ENCODE results near the gene SYVN1. TPM values are rescaled to one million over a fixed set of nuclear protein-coding genes. Genes with fewer than 3 reads are reported as not detected.
"Not testable (repeated sequence)": the region's sequence is repeated elsewhere in the genome, so short reads cannot be mapped to it uniquely, and the experiment has no call there.

Gene SYVN1
- total RNA-seq, 1 donor from 2014 or later, result 28.1 TPM

- peak; percentile 96 for ATAC-seq
Measured at GRCh38 chr11:65150509-65151299, 16.4 kb upstream of the SYVN1 start.

GRCh38 chr11:65150131-65150508 lies 15.8 kb upstream of the SYVN1 start:
- not testable (repeated sequence) for ATAC-seq

DNA sequence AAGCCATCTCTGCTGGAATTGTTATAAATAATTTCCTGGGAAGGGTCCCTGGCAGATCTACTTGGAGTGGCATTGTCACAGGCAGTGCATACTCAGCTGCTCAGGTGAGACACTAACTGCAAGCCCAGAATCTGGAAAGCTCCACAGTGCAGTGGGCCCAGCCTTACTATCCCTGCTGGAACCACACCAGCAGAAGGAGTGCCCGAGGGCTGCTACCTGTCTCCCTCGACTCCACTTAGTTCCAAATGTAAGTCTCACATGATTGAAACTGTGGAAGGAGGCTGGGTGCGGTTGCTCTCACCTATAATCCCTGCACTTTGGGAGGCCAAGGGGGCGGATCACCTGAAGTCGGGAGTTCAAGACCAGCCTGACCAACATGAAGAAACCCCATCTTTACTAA lies 14.3 kb upstream of the SYVN1 start:
- peak; percentile 41 for ATAC-seq

DNA sequence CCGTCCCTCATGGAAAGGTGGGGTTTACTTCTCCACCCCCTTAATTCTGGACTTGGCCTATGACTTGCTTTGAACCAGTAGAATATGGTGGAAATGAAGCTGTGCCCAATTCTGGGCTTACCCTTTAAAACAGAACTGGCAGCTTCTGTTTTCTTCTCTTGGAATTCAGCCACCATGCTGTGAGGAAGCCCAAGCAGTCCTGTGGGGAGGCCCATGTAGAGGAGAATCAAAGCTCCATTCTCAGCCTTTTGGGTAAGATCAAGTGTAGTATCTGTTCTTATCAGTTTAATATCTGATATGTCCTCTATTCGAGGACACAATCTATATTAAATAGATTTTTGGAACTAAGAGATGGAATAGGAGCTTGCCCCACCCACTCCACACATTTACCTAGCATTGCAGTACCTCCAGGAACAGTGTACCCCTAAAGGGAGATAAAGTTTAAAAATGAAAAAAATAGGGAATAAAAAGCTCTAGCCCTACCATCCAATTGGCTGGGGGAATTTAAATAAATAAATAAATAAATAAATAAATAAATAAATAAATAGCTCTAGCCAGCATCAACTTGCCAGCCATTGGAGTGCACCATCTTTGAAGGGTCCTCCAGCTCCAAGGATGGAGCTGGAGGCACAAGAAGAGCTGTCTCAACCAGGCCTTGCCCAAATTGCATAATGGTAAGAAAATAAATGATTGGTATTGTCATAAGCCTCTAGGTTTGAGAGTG lies 13.2 kb upstream of the SYVN1 start:
- ATAC-seq, result no peak

DNA sequence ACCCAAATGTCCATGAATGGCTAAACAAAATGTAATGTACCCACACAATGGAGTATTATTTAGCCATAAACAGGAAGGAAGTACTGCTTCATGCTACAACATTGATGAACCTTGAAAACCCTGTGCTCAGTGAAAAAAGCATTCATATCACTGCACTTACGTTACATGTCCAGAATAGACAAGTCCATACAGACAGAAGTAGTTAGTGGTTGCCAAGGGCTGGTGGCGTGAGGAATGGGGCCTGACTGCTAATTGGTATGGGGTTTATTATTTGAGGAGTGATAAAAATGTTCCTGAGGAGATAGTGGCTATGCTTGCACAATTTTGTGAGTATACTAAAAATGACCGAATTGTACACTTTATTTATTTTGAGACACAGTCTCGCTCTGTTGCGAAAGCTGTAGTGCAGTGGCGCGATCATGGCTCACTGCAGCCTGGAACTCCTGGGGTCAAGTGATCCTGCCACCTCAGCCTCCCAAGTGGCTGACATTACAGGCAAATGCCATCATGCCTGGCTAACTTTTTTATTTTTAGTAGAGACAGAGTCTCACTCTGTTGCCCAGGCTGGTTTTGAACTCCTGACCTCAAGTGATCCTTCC lies 7.7 kb upstream of the SYVN1 start:
- no peak for ATAC-seq

DNA sequence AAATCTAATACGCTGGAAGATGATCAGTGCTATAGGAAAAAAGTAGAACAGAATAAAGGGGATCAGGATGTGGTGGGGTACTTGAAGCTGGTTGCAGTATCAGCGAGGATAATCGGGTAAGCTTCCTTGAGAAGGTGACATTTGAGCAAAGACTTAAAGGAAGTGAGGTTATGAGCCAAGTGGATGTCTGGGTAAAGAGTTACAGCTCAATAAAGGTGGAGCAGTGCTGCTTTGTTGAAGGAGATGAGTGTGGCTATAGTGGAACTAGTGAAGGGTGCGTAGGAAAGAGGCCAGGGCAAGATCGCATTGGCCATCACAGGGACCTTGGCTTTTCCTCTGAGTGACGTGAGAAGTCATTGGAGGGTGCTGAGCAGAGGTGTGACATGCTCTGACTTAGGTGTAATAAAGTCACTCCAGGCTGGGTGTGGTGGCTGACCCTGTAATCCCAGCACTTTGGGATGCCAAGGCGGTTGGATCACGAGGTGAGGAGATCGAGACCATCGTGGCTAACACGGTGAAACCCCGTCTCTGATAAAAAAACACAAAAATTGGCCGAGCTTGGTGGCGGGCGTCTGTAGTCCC lies 2.3 kb upstream of the SYVN1 start:
- ATAC-seq, result no peak

- no peak for ATAC-seq
Measured at GRCh38 chr11:65135633-65136145, 1.4 kb upstream of the SYVN1 start.

DNA sequence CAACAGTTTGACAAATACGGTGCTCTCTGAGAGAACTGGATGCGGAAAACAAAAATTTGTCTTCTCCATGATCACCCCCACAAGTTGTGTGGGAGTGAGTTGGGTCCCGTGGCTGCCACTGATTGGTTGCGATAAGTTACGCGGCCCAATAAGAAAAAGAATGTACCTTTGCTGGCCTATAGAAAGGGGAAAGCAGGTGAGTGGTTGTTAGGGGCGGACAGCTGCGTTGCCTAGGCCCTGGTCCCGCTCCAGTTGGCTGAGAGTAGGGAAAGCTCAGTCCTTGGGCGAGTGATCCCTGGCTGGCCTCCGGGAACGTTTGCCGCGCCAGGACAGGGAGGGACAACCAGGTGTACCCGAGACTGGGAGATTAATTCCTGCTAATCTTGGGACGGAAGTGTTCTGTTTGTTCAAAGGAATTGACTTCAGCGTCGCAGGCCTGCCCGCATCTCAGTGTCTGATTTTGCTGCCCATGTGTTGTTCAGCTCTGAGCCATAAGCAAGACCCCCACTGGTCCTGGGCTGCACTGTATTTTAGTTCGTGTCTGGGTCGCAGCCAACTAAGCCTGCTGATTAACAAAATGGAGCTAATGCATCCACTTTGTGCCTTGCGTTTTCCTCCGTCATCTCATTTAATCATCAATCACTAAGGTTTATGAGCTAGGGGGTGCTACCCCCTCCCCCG lies 773 bp upstream of the SYVN1 start:
- peak; percentile 88 for ATAC-seq

DNA sequence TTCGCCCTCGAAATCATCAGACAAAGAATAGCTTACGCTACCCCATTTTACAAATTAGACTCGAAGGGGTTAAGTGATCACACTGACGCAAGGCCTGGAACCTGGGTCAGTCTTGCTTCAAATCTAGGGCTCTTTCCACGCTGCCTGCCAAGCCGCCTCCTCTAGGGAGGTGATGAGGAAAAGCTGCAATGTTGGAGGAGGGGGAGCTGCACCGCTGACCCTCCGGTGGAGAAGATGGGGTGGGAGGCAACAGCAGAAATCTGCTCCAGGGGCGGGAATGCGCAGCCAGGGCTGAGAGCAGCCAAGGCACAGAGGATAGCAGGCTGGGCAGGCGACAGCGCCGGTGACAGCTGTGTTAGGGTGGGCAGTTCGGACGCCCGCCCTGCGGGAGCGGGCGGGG lies 595 bp downstream of the SYVN1 start:
- no peak for ATAC-seq

DNA sequence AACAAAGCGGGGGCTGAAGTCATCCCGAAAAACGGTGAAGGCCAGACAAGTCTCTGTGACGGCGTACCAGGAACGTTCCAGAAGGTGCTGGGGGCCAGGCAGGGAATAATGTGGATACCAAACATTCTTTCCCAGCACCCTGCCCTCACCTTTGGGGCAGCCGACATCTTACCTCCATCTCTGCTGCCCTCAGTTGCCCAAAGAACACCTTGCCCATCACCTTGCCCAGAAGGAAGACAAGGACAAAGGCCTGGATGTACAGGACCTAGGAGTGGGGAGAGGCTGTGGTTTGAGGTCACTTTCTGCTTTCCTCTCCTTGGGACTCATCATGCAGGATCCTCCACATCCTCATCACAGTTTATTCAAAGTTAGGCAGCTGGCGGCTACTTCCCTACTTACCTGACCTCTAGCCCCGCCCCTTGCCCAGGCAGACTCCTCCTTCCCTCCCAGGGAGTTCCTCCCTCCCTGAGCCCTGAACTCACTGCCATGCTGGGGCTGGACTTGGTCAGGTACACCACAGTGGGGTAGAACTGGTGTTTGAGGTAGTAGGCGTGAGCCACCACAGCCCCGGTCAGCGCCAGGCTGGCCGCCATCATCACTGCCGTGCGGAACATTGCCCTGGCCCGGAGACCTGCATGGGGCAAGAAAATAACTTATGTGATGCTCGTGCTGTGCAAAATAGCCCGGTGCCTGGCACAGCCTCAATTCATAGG lies 1.2 kb downstream of the SYVN1 start:
- peak; percentile 42 for ATAC-seq

DNA sequence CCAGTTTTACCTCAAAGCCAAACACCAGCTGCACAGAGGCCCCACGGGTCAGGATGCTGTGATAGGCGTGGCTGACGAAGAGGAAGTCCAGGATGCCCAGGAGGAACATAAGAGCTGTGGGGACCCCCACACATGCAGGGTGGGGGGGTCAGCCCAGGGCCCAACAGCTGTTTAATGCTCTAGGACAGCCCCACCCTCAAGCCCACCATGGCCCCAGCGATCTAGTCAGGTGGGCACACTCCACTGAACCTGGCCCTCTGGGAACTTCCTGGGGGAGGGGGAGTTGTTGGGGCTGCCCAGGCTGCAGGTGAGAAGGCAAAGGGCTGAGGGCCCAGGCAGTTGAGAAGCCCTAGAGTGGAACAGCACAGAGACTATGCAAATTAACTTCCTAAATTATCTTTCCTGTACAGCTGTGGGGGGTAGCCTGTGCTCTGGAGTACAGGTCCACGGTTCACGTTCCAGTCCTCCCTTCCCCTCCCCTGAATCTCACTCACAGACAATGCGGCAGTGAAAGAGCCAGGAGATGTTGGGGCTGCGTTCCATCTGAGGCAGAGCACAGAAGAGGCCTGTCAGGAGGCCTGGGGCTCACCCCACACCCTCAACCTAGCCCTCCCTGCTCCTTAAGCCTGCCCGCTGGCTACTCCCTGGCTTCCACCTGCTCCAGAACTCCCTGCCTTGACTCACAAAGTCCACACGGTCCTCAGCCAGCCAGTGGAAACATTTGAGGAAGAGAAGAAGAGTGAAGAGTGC lies 1.9 kb downstream of the SYVN1 start:
- no peak for ATAC-seq

DNA sequence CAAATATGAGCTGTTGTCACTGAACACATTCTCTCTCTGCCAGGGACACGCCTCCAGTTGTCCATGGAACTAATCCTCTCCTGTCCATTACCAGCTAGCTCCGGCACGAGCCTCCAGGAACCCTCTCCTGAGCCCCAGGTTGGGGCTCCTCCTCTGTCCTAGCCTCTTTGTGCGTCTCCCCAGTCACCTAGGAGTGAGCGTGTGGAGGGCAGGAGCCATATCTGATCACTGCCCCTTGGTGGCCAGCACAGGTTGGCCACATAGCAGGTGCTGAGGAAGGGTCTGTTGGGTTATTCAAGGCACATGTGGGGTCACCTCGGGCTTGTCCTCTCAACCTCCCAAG lies 2.5 kb downstream of the SYVN1 start:
- no peak for ATAC-seq

- ATAC-seq, result no peak
Measured at GRCh38 chr11:65131417-65131776, 2.9 kb downstream of the SYVN1 start.

DNA sequence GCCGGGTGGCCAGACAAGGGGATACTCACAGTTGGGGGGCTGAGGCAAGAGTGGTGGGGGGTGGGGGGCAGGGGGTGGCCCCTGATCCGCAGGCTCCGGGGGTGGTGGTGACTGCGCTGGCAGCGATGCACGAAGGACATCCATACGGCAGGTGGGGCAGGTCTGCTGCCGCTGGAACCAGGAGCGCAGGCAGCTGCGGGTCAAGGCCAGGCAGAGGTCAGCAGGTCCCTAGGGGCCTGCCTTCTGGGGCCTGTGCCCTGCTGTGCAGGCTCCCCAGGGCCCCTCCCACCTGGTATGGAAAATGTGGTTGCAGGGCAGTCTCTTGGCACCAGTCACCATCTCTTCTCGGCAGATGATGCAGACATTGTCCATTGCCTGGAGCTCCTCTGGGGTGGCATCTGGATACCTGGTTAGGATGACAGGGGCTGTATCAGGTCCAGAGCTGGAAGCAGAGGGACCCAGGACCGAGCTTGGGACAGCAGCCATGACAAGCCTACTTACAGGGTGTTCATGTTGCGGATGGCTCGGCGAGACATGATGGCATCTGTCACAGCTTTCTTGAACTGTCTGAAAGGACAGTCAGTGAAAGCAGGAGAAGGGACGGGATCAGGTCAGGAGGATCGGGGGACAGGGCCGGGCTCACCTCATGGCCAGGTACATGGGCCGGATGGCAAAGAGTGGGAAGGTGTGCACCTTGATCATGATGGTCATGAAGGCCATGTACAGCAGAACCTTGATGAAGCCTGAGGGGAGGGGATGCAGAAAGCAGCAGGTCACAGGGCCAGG lies 3.5 kb downstream of the SYVN1 start:
- ATAC-seq, result no peak

DNA sequence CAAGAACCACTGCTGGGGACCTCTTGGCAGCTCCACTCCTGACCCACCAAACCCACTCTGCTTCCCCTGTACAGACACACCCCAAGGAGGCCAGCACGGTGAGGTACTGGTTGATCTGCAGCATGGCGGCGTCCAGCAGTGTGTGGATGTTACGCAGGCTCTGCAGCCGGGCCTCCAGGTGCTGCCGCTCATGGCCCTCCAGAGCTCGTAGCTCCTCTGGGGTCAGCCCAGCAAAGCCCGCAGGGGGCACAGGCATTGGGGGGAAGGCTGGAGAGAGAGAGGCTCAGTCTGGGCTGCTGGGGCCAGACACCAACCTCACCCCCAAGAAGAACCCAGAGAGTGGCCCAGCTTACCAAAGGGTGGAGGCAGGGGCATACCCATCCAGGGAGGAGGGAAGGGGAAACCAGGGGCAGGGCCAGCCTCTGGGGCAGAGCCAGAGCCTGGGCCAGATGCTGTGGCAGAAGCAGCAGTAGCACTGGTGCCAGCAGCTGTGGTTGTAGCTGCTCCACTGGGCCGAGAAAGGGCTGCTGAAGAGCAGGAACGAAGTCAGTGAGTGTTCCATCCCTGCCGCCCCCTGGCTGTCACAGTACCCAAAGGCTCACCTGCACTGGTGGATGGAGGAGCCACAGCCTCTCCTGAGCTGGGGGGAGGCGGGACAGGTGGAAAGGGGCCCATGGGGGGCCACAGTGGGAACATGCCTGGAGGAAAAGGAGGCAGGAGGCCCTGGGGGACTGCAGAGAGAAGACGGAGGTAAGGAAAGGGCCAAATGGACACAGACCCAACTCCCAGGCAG lies 4.5 kb downstream of the SYVN1 start:
- ATAC-seq, result no peak

- no peak for ATAC-seq
Measured at GRCh38 chr11:65128182-65129145, 5.9 kb downstream of the SYVN1 start.

GRCh38 chr11:65127473-65128181 lies 6.7 kb downstream of the SYVN1 start:
- ATAC-seq, result no peak

Data from esophagus mucosa (tissue), 1 donor.